ENCODE data around the gene BRD9.

- TF ChIP-seq CTCF (conservative IDR thresholded peaks at IDR 0.05 in 1 of 2, IDR thresholded peaks at IDR 0.05 in 1 of 2; ENCODE audit: low read depth in 1 of 2, low read length in 2 of 2) (no peak), EZH2 (IDR thresholded peaks at IDR 0.05; ENCODE audit: low read length, missing control alignments) (no peak)
Observed at GRCh38 chr5:858726-859125, 33.9 kb downstream of the BRD9 start.

All from fibroblast of lung (primary cell).